H9 (cell line): ENCODE results near the gene LMOD1. TPM values are rescaled to one million over a fixed set of nuclear protein-coding genes. Genes with fewer than 3 reads are reported as not detected.

ENCODE experiments used
- DNase-seq: peaks from one replicate; pipeline ENCODE4 v3.0.0-alpha.2; 2017
- H2AFZ ChIP-seq: one replicate; pipeline ENCODE4 v1.6.1; 2013; ENCODE audit warnings: mild to moderate bottlenecking, low read length, control low read depth, moderate library complexity
- H2AK5ac ChIP-seq: 2 replicates; pipeline ENCODE4 v1.6.1; 2013; ENCODE audit warnings: low read length, control low read depth, mixed read lengths; ENCODE audit not compliant: insufficient read length
- H2BK120ac ChIP-seq: one replicate; pipeline ENCODE4 v1.6.1; 2013; ENCODE audit warnings: low read depth, mild to moderate bottlenecking, low read length, control low read depth, inconsistent platforms; ENCODE audit not compliant: poor library complexity, severe bottlenecking
- H2BK12ac ChIP-seq: 2 replicates; pipeline ENCODE4 v1.6.1; 2013; ENCODE audit warnings: low read length, control low read depth, mixed read lengths, low read depth; ENCODE audit not compliant: insufficient read length
- H2BK15ac ChIP-seq: 2 replicates; pipeline ENCODE4 v1.6.1; 2013; ENCODE audit warnings: low read depth, low read length, control low read depth
- H2BK20ac ChIP-seq: one replicate; pipeline ENCODE4 v1.6.1; 2013; ENCODE audit warnings: low read depth, mild to moderate bottlenecking, low read length, control low read depth, inconsistent platforms; ENCODE audit not compliant: poor library complexity, severe bottlenecking
- H2BK5ac ChIP-seq: 2 replicates; pipeline ENCODE4 v1.6.1; 2013; ENCODE audit warnings: low read length, control low read depth, mixed read lengths; ENCODE audit not compliant: insufficient read length
- H3K14ac ChIP-seq: 2 replicates; pipeline ENCODE4 v1.6.1; 2013; ENCODE audit warnings: low read length, control low read depth; ENCODE audit not compliant: insufficient read depth
- H3K18ac ChIP-seq: 2 replicates; pipeline ENCODE4 v1.6.1; 2013; ENCODE audit warnings: low read depth, mild to moderate bottlenecking, mixed read lengths, low read length, control low read depth; ENCODE audit not compliant: insufficient read length
- H3K23ac ChIP-seq: 2 replicates; pipeline ENCODE4 v1.6.1; 2013; ENCODE audit warnings: low read length, control low read depth, mixed read lengths, low read depth; ENCODE audit not compliant: insufficient read length
- H3K23me2 ChIP-seq: 2 replicates; pipeline ENCODE4 v1.6.1; 2013; ENCODE audit warnings: low read depth, mild to moderate bottlenecking, mixed read lengths, low read length, control low read depth; ENCODE audit not compliant: insufficient read length, poor library complexity, severe bottlenecking
- H3K27ac ChIP-seq: 2 replicates; pipeline ENCODE4 v1.5.1; 2013; ENCODE audit warnings: low read length, control low read depth, mixed read lengths, low read depth; ENCODE audit not compliant: insufficient read length
- H3K27me3 ChIP-seq: 2 replicates; pipeline ENCODE4 v1.6.1; 2013; ENCODE audit warnings: low read length, control low read depth, inconsistent platforms; ENCODE audit not compliant: insufficient read depth
- H3K4ac ChIP-seq: 2 replicates; pipeline ENCODE4 v1.6.1; 2013; ENCODE audit warnings: low read depth, mild to moderate bottlenecking, control low read depth, inconsistent platforms, low read length, moderate library complexity
- H3K4me1 ChIP-seq: 2 replicates; pipeline ENCODE4 v1.6.1; 2013; ENCODE audit warnings: low read length, control low read depth, inconsistent platforms; ENCODE audit not compliant: insufficient read depth
- H3K4me2 ChIP-seq: 2 replicates; pipeline ENCODE4 v1.6.1; 2013; ENCODE audit warnings: low read length, control low read depth, mixed read lengths; ENCODE audit not compliant: insufficient read length, insufficient read depth
- H3K56ac ChIP-seq: 2 replicates; pipeline ENCODE4 v1.6.1; 2013; ENCODE audit warnings: low read depth, mild to moderate bottlenecking, mixed read lengths, low read length, control low read depth; ENCODE audit not compliant: insufficient read length
- H3K79me1 ChIP-seq: 2 replicates; pipeline ENCODE4 v1.6.1; 2013; ENCODE audit warnings: low read depth, mild to moderate bottlenecking, moderate library complexity, low read length, control low read depth, inconsistent platforms; ENCODE audit not compliant: insufficient read depth, poor library complexity, severe bottlenecking
- H3K79me2 ChIP-seq: 2 replicates; pipeline ENCODE4 v1.6.1; 2013; ENCODE audit warnings: low read length, control low read depth, inconsistent platforms; ENCODE audit not compliant: insufficient read depth
- H3K9ac ChIP-seq: 2 replicates; pipeline ENCODE4 v1.6.1; 2013; ENCODE audit warnings: low read length, control low read depth, mixed read lengths; ENCODE audit not compliant: insufficient read length; ENCODE audit errors: extremely low read depth
- H3K9me3 ChIP-seq: one replicate; pipeline ENCODE4 v1.6.1; 2013; ENCODE audit warnings: low read depth, low read length, inconsistent platforms; ENCODE audit not compliant: control insufficient read depth
- H3T11ph ChIP-seq: one replicate; pipeline ENCODE4 v1.6.1; 2013; ENCODE audit warnings: mild to moderate bottlenecking, low read length, control low read depth, inconsistent platforms
- H4K20me1 ChIP-seq: one replicate; pipeline ENCODE4 v1.6.1; 2013; ENCODE audit not compliant: control insufficient read depth, insufficient read length, insufficient read depth
- H4K5ac ChIP-seq: 2 replicates; pipeline ENCODE4 v1.6.1; 2013; ENCODE audit warnings: low read depth, mild to moderate bottlenecking, mixed read lengths, low read length, control low read depth; ENCODE audit not compliant: insufficient read length
- H4K8ac ChIP-seq: replicated peaks from 2 replicates; pipeline ENCODE4 v1.6.1; 2013; ENCODE audit warnings: low read length, control low read depth, mixed read lengths, low read depth; ENCODE audit not compliant: insufficient read length
- H4K91ac ChIP-seq: 2 replicates; pipeline ENCODE4 v1.6.1; 2013; ENCODE audit warnings: low read depth, mild to moderate bottlenecking, moderate library complexity, mixed read lengths, low read length, control low read depth; ENCODE audit not compliant: insufficient read length
- H3K27ac Mint-ChIP-seq, 3 experiments: 2 replicates in 2 of 3; 3 replicates in 1 of 3; pipeline ENCODE4 v1.8.0; 2020 to 2021; ENCODE audit warnings: mixed read lengths in 3 of 3, mild to moderate bottlenecking in 1 of 3, moderate library complexity in 1 of 3
- H3K27me3 Mint-ChIP-seq: 2 replicates; pipeline ENCODE4 v1.8.0; 2021; ENCODE audit warnings: low read depth, mild to moderate bottlenecking, moderate library complexity, mixed read lengths
- H3K36me3 Mint-ChIP-seq, 3 experiments: 2 replicates in 2 of 3; 3 replicates in 1 of 3; pipeline ENCODE4 v1.8.0; 2020 to 2021; ENCODE audit warnings: low read depth in 3 of 3, mixed read lengths in 3 of 3; ENCODE audit not compliant: insufficient read depth in 1 of 3
- H3K4me1 Mint-ChIP-seq, 2 experiments: 2 replicates each; pipeline ENCODE4 v1.8.0; 2020; ENCODE audit warnings: mixed read lengths in 2 of 2
- H3K4me3 Mint-ChIP-seq, 2 experiments: 2 replicates in 1 of 2; 3 replicates in 1 of 2; pipeline ENCODE4 v1.8.0; 2020 to 2021; ENCODE audit warnings: mild to moderate bottlenecking in 2 of 2, mixed read lengths in 2 of 2, moderate library complexity in 1 of 2
- H3K9me3 Mint-ChIP-seq, 2 experiments: 2 replicates in 1 of 2; 3 replicates in 1 of 2; pipeline ENCODE4 v1.8.0; 2020; ENCODE audit warnings: mild to moderate bottlenecking in 2 of 2, mixed read lengths in 2 of 2, moderate library complexity in 1 of 2
- WGBS: extraction: QIAGEN DNeasy Blood & Tissue Kit; methylation state at CpG from one replicate; pipeline ENCODE4 v1.1.7; 2013; ENCODE audit warnings: missing lambda C conversion rate, low lambda C conversion rate, mixed read lengths; ENCODE audit not compliant: insufficient read length; ENCODE audit errors: extremely low coverage; 5-methylcytosine and 5-hydroxymethylcytosine counted together
- total RNA-seq: library from RNA; stranded (reverse); gene quantifications from 2 replicates; pipeline ENCODE4 v1.2.1, GENCODE V29; 2021
- TF ChIP-seq, protein P1 (sequence below): fragments of 200-600 bp; sonication (generic); conservative IDR thresholded peaks from 3 replicates; pipeline ENCODE4 v1.8.0; 2021; ENCODE audit warnings: antibody characterized with exemption, mild to moderate bottlenecking

The LMOD1 gene
- total RNA-seq, 1 experiment from 2014 or later, result 0.31 TPM

DNA sequence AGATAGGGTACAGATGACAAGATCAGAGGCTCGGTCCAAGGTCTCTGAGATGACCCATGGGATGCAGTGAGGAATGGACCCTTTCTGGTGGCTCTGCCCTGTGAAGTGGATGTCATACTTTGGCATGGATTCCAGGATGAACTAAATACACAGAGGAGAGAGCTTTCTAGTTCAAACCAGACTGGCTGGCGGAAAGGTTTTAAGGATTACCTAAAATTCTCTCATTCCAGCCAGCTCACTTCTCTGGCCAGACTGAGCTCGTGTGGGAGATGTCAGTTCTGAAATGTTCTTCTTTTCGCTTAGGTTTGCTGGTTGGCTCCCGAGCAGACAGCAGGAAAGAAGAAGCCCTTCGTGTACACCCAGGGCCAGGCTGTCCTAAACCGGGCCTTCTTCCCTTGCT is 42.3 kb upstream of the LMOD1 start:
- Histone ChIP-seq H3K79me2 (peaks cover 7% of the 10 kb centered on the region; the same call in 1 of the 2 replicates), H2AK5ac (no peak overlapping the region), H3K4me2 (no peak overlapping the region), H4K8ac (no peak overlapping the region), H3K56ac (no peak overlapping the region), H3K27ac (no peak overlapping the region), H3K4ac (no peak overlapping the region), H2BK15ac (no peak overlapping the region), H3K23ac (no peak overlapping the region), H2BK12ac (no peak overlapping the region), H2BK5ac (no peak overlapping the region), H3T11ph (no peak overlapping the region), H3K23me2 (no peaks in the 10 kb centered on the region), H3K4me1 (no peaks in the 10 kb centered on the region; the same call in 1 of the 2 replicates), H3K27me3 (no peaks in the 10 kb centered on the region), H3K9ac (no peak overlapping the region), H4K5ac (no peak overlapping the region), H3K79me1 (peaks cover 3% of the 10 kb centered on the region), H2BK20ac (no peak overlapping the region), H3K14ac (no peak overlapping the region), H2BK120ac (no peak overlapping the region), H3K9me3 (no peaks in the 10 kb centered on the region), H4K91ac (no peak overlapping the region), H4K20me1 (no peaks in the 10 kb centered on the region), H2AFZ (no peak overlapping the region), H3K18ac (no peak overlapping the region)
- no peak overlapping the region; a peak in 1 of 7 replicates for H3K27ac Mint-ChIP-seq
- peaks cover 12% of the 10 kb centered on the region in 2 experiments for H3K4me1 Mint-ChIP-seq
- no CpG with 5 or more reads among the region's 7 CpGs for WGBS
- no peaks in the 10 kb centered on the region; a peak in 1 of 5 replicates for H3K9me3 Mint-ChIP-seq
- no peak overlapping the region for H3K4me3 Mint-ChIP-seq
- TF ChIP-seq, protein P1, sequence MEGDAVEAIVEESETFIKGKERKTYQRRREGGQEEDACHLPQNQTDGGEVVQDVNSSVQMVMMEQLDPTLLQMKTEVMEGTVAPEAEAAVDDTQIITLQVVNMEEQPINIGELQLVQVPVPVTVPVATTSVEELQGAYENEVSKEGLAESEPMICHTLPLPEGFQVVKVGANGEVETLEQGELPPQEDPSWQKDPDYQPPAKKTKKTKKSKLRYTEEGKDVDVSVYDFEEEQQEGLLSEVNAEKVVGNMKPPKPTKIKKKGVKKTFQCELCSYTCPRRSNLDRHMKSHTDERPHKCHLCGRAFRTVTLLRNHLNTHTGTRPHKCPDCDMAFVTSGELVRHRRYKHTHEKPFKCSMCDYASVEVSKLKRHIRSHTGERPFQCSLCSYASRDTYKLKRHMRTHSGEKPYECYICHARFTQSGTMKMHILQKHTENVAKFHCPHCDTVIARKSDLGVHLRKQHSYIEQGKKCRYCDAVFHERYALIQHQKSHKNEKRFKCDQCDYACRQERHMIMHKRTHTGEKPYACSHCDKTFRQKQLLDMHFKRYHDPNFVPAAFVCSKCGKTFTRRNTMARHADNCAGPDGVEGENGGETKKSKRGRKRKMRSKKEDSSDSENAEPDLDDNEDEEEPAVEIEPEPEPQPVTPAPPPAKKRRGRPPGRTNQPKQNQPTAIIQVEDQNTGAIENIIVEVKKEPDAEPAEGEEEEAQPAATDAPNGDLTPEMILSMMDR, result no peak
- no peak for DNase-seq
- H3K27me3 Mint-ChIP-seq, result no peaks in the 10 kb centered on the region
- peaks cover 20 to 58% (median 42%) of the 10 kb centered on the region in 3 experiments for H3K36me3 Mint-ChIP-seq
